ENCODE measurements around the gene DDA1. TPM values are rescaled to one million over a fixed set of nuclear protein-coding genes. Genes with fewer than 3 reads are reported as not detected.

The DDA1 gene
- total and polyA plus RNA-seq, 2 of the 13 experiments (the other 11 are each of a cell fraction or from before 2014, with no cell fraction given) = 24.5 to 26.0 TPM

- H3K4me3 ChIP-seq (replicated peaks in 1 of 3; ENCODE audit: insufficient read depth in 1 of 3, low read depth in 2 of 3, low read length in 3 of 3) = no peak overlapping the region
- no peak overlapping the region for H2AFZ ChIP-seq (ENCODE audit: low read length)
- peak; percentile 39 for DNase-seq (ENCODE audit: low spot score)
- no peaks in the 10 kb centered on the region for H4K20me1 ChIP-seq (ENCODE audit: insufficient read depth, low read length)
- peak; percentile 90 for ATAC-seq
- CTCF ChIA-PET (ENCODE audit: low intra/inter-chr PET ratio, low total read pairs) = interaction anchor here (1.0 to 4.2 kb wide), 4 partner anchors 37 to 102 kb away, joined by 3 to 49 read pairs (median 6); partner anchors contain the start of gene TMEM221
- POLR2A ChIA-PET = interaction anchor here (1.0 kb wide), 1 partner anchor 37 kb away, joined by 3 read pairs; no protein-coding TSS in a partner anchor
- in situ Hi-C loops (cut with HindIII; ENCODE audit: extremely low pct_ligation_motif_present, low pct_unique_long_range_greater_than_20kb) = loop anchor here (5.0 kb wide), 1 partner anchor 41 kb away; no protein-coding TSS in a partner anchor
- peaks cover 32% of the 10 kb centered on the region for H3K4me1 ChIP-seq (ENCODE audit: insufficient read depth, low read length)
- 0 out of 5 replicates have a peak, but pooled peaks cover 0 to 5% of the 10 kb centered on the region in 2 experiments for H3K36me3 ChIP-seq (replicated peaks in 1 of 2; ENCODE audit: control insufficient read depth in 1 of 2, insufficient read depth in 2 of 2, low read length in 2 of 2)
- 20% methylated on average over 19 of the region's 24 CpGs for WGBS (ENCODE audit: low lambda C conversion rate)
- H3K79me2 ChIP-seq (ENCODE audit: insufficient read depth, low read length) = no peaks in the 10 kb centered on the region
- FAIRE-seq = peak; percentile 79
- H3K27ac ChIP-seq (ENCODE audit: extremely low read length, insufficient read depth, low read length) = no peak overlapping the region
- peaks cover 1 to 13% of the 10 kb centered on the region in 2 experiments; a peak in 3 of 5 replicates for H3K27me3 ChIP-seq (ENCODE audit: control insufficient read depth in 1 of 2, insufficient read depth in 2 of 2, low read length in 2 of 2)
- peak overlapping the region; percentile 14; the same call in 1 of the 2 replicates for H3K4me2 ChIP-seq (ENCODE audit: low read depth, low read length)
- no peak overlapping the region for H3K9ac ChIP-seq (ENCODE audit: insufficient read depth, low read depth, low read length)
- no peaks in the 10 kb centered on the region for H3K9me3 ChIP-seq (ENCODE audit: low read length)
- BruUV-seq (replicated peaks) = no TSS peak
- intact Hi-C loops (cut with micrococcal nuclease; ENCODE audit: unreplicated experiment) = loop anchor here (1.0 to 10.0 kb wide), 3 partner anchors 40 to 119 kb away; partner anchors contain the start of gene NXNL1
- TF ChIP-seq CBX1 (IDR thresholded peaks at IDR 0.05; ENCODE audit: low read depth) (no peak), MNT (IDR thresholded peaks at IDR 0.05) (no peak), AGO1 (IDR thresholded peaks at IDR 0.05; ENCODE audit: low read depth, low read length, poor library complexity, severe bottlenecking) (no peak), ZNF24 (IDR thresholded peaks at IDR 0.05) (no peak), ZNF143 (CRISPR knock-in tag; IDR thresholded peaks at IDR 0.05) (0 out of 2 replicates have a peak, but pooled peaks have one; percentile 38), ZBTB21 (CRISPR knock-in tag; IDR thresholded peaks at IDR 0.05) (no peak), ZNF773 (CRISPR knock-in tag; IDR thresholded peaks at IDR 0.05; ENCODE audit: borderline replicate concordance) (no peak), ZNF749 (CRISPR knock-in tag; IDR thresholded peaks at IDR 0.05; ENCODE audit: borderline replicate concordance) (no peak), BRD4 (CRISPR knock-in tag; IDR thresholded peaks at IDR 0.05) (no peak), TRIM22 (IDR thresholded peaks at IDR 0.05) (no peak), HOXA9 (CRISPR knock-in tag; IDR thresholded peaks at IDR 0.05; ENCODE audit: borderline replicate concordance) (no peak), ZNF615 (CRISPR knock-in tag; IDR thresholded peaks at IDR 0.05; ENCODE audit: borderline replicate concordance) (no peak), SNAPC2 (CRISPR knock-in tag; IDR thresholded peaks at IDR 0.05) (no peak), PAX8 (CRISPR knock-in tag; IDR thresholded peaks at IDR 0.05; ENCODE audit: borderline replicate concordance) (no peak), NR2C2 (CRISPR knock-in tag; IDR thresholded peaks at IDR 0.05; ENCODE audit: borderline replicate concordance) (no peak), LBX2 (CRISPR knock-in tag; IDR thresholded peaks at IDR 0.05; ENCODE audit: borderline replicate concordance) (no peak), YEATS4 (CRISPR knock-in tag; IDR thresholded peaks at IDR 0.05; ENCODE audit: borderline replicate concordance) (0 out of 2 replicates have a peak, but pooled peaks have one; percentile 29), ZNF337 (CRISPR knock-in tag; IDR thresholded peaks at IDR 0.05; ENCODE audit: borderline replicate concordance, low read depth) (no peak), ZNF589 (CRISPR knock-in tag; conservative IDR thresholded peaks at IDR 0.05) (no peak)
Measured at GRCh38 chr19:17346109-17346671, 36.8 kb downstream of the DDA1 start.
